Osteoblast (primary cell): Measurements from ENCODE around the gene KIF2C. TPM values are rescaled to one million over a fixed set of nuclear protein-coding genes. Genes with fewer than 3 reads are reported as not detected.

ENCODE experiments used
- DNase-seq: peaks from one replicate; pipeline ENCODE4 v3.0.0; 2011; ENCODE audit warnings: low spot score, mixed read lengths; ENCODE audit not compliant: insufficient read length; ENCODE audit errors: missing footprints
- H2AFZ ChIP-seq: 2 replicates; pipeline ENCODE4 v1.6.0; 2011; ENCODE audit warnings: mild to moderate bottlenecking, low read length
- H3K27ac ChIP-seq: 2 replicates; pipeline ENCODE4 v1.5.1; 2011; ENCODE audit warnings: mild to moderate bottlenecking, low read depth, low read length, moderate library complexity
- H3K27me3 ChIP-seq: 2 replicates; pipeline ENCODE4 v1.6.0; 2012; ENCODE audit warnings: mild to moderate bottlenecking, control low read depth, inconsistent platforms, low read length, moderate library complexity; ENCODE audit not compliant: insufficient read depth
- H3K36me3 ChIP-seq: 2 replicates; pipeline ENCODE4 v1.5.1; 2011; ENCODE audit warnings: mild to moderate bottlenecking, low read length, control low read depth, moderate library complexity; ENCODE audit not compliant: insufficient read depth
- H3K4me1 ChIP-seq: 2 replicates; pipeline ENCODE4 v1.5.1; 2011; ENCODE audit warnings: mild to moderate bottlenecking, low read length, control low read depth, moderate library complexity; ENCODE audit not compliant: insufficient read depth
- H3K4me2 ChIP-seq: 2 replicates; pipeline ENCODE4 v1.6.0; 2011; ENCODE audit warnings: mild to moderate bottlenecking, low read length; ENCODE audit not compliant: insufficient read depth
- H3K4me3 ChIP-seq: fragments of 200-600 bp; sonication (generic); 3 replicates; pipeline ENCODE4 v1.5.1; 2012; ENCODE audit warnings: mild to moderate bottlenecking, low read length, inconsistent platforms; ENCODE audit not compliant: insufficient read depth
- H3K79me2 ChIP-seq: 2 replicates; pipeline ENCODE4 v1.6.0; 2012; ENCODE audit warnings: mild to moderate bottlenecking, low read length, control low read depth, inconsistent platforms; ENCODE audit not compliant: insufficient read depth
- H3K9me3 ChIP-seq: 2 replicates; pipeline ENCODE4 v1.5.1; 2011; ENCODE audit warnings: low read depth, low read length, control low read depth
- H4K20me1 ChIP-seq: 2 replicates; pipeline ENCODE4 v1.6.0; 2012; ENCODE audit warnings: mild to moderate bottlenecking, low read length, control low read depth; ENCODE audit not compliant: insufficient read depth
- CTCF ChIP-seq: IDR thresholded peaks from 2 replicates; pipeline ENCODE4 v1.5.1; 2011; ENCODE audit warnings: mild to moderate bottlenecking, low read depth, low read length, moderate library complexity; ENCODE audit errors: extremely low read depth
- total RNA-seq: library from RNA; depleted of rRNA; stranded (reverse); fragments of >200 nt; gene quantifications from 2 replicates; pipeline ENCODE4 v1.2.3, GENCODE V29; 2012

KIF2C gene
- total RNA-seq, 1 donor = 3.3 TPM

- no peaks in the 10 kb centered on the region for H3K27me3 ChIP-seq
- no peak overlapping the region for H3K4me3 ChIP-seq
- H2AFZ ChIP-seq = no peak overlapping the region
- H3K36me3 ChIP-seq = no peaks in the 10 kb centered on the region
- H3K4me1 ChIP-seq = peaks cover 9% of the 10 kb centered on the region
- H3K9me3 ChIP-seq = no peaks in the 10 kb centered on the region
- no peak overlapping the region for H3K27ac ChIP-seq
- H4K20me1 ChIP-seq = no peaks in the 10 kb centered on the region
- TF ChIP-seq CTCF = no peak
- no peak for DNase-seq
- no peaks in the 10 kb centered on the region for H3K79me2 ChIP-seq
- H3K4me2 ChIP-seq = no peak overlapping the region
These were observed 15.9 kb upstream of the KIF2C start for GRCh38 chr1:44723496-44724295.

GRCh38 chr1:44724296-44724954, 15.2 kb upstream of the KIF2C start:
- Histone ChIP-seq H3K27me3 (no peaks in the 10 kb centered on the region), H3K4me1 (peaks cover 9% of the 10 kb centered on the region), H4K20me1 (no peaks in the 10 kb centered on the region), H3K36me3 (no peaks in the 10 kb centered on the region), H3K9me3 (no peaks in the 10 kb centered on the region), H2AFZ (no peak overlapping the region), H3K4me3 (no peak overlapping the region), H3K4me2 (no peak overlapping the region), H3K79me2 (no peaks in the 10 kb centered on the region), H3K27ac (no peak overlapping the region)
- TF ChIP-seq CTCF = no peak
- no peak for DNase-seq

GRCh38 chr1:44724955-44725698, 14.5 kb upstream of the KIF2C start:
- DNase-seq = peak; percentile 63
- no peaks in the 10 kb centered on the region for H3K27me3 ChIP-seq
- H3K4me1 ChIP-seq = peaks cover 11% of the 10 kb centered on the region
- no peak overlapping the region for H2AFZ ChIP-seq
- no peak overlapping the region for H3K27ac ChIP-seq
- H3K4me3 ChIP-seq = no peak overlapping the region
- H3K79me2 ChIP-seq = no peaks in the 10 kb centered on the region
- H3K9me3 ChIP-seq = no peaks in the 10 kb centered on the region
- TF ChIP-seq CTCF = no peak
- no peak overlapping the region for H3K4me2 ChIP-seq
- no peaks in the 10 kb centered on the region for H3K36me3 ChIP-seq
- H4K20me1 ChIP-seq = no peaks in the 10 kb centered on the region
